B cell (primary cell): ENCODE data around the gene ENO3.

Experiments
- CTCF ChIP-seq: fragments of 200-600 bp; IDR thresholded peaks from one replicate; pipeline ENCODE4 v1.8.0; 2022; ENCODE audit warnings: antibody characterized with exemption, mild to moderate bottlenecking
- EZH2 ChIP-seq: IDR thresholded peaks from 2 replicates; pipeline ENCODE4 v1.6.1; 2012; ENCODE audit warnings: borderline replicate concordance, low read depth, mild to moderate bottlenecking, moderate library complexity, low read length; ENCODE audit not compliant: insufficient read depth, poor library complexity, severe bottlenecking

- no peak for TF ChIP-seq CTCF
- no peak for TF ChIP-seq EZH2
Observed at GRCh38 chr17:5003214-5003867, 52.4 kb downstream of the ENO3 start.
